ENCODE measurements around the gene MFSD1.

Gene MFSD1

GRCh38 chr3:158801696-158802408, at the start of gene MFSD1:
Gene MFSD1 (plus strand): TSS chr3:158802054. CDS start chr3:158802153, 99 bp downstream.
- TF ChIP-seq MAX (IDR thresholded peaks at IDR 0.05; ENCODE audit: low read depth, low read length) (peak; percentile 99), POLR2A (IDR thresholded peaks at IDR 0.05; ENCODE audit: extremely low read depth, insufficient read length) (peak; percentile 47), MYC (IDR thresholded peaks at IDR 0.05; ENCODE audit: low read depth, low read length) (peak; percentile 79), CTCF (IDR thresholded peaks at IDR 0.05; ENCODE audit: low read depth, low read length) (no peak)
- H3K4me3 ChIP-seq (ENCODE audit: low read depth, low read length), result peak within 1 kb of the TSS; percentile 84

GRCh38 chr3:158753854-158754253, 48.0 kb upstream of the MFSD1 start:
- no peak for DNase-seq (ENCODE audit: low read depth)
- TF ChIP-seq MAX (IDR thresholded peaks at IDR 0.05; ENCODE audit: low read depth, low read length) (no peak), CTCF (IDR thresholded peaks at IDR 0.05; ENCODE audit: low read depth, low read length) (no peak), MYC (IDR thresholded peaks at IDR 0.05; ENCODE audit: low read depth, low read length) (no peak), POLR2A (IDR thresholded peaks at IDR 0.05; ENCODE audit: extremely low read depth, insufficient read length) (no peak)
- no peak overlapping the region for H3K4me3 ChIP-seq (ENCODE audit: low read depth, low read length)

More at GRCh38 chr3:158801696-158802408, at the start of gene MFSD1:
- DNase-seq (ENCODE audit: low read depth), result peak; percentile 93

- TF ChIP-seq POLR2A (IDR thresholded peaks at IDR 0.05; ENCODE audit: extremely low read depth, insufficient read length) (no peak), CTCF (IDR thresholded peaks at IDR 0.05; ENCODE audit: low read depth, low read length) (no peak), MAX (IDR thresholded peaks at IDR 0.05; ENCODE audit: low read depth, low read length) (no peak), MYC (IDR thresholded peaks at IDR 0.05; ENCODE audit: low read depth, low read length) (no peak)
- H3K4me3 ChIP-seq (ENCODE audit: low read depth, low read length), result no peak overlapping the region
- no peak for DNase-seq (ENCODE audit: low read depth)
Observed at GRCh38 chr3:158755421-158755820, 46.4 kb upstream of the MFSD1 start.

- TF ChIP-seq MAX (IDR thresholded peaks at IDR 0.05; ENCODE audit: low read depth, low read length) (no peak), CTCF (IDR thresholded peaks at IDR 0.05; ENCODE audit: low read depth, low read length) (no peak), POLR2A (IDR thresholded peaks at IDR 0.05; ENCODE audit: extremely low read depth, insufficient read length) (no peak), MYC (IDR thresholded peaks at IDR 0.05; ENCODE audit: low read depth, low read length) (no peak)
- no peak for DNase-seq (ENCODE audit: low read depth)
Observed at GRCh38 chr3:158761350-158761749, 40.5 kb upstream of the MFSD1 start.

GRCh38 chr3:158762701-158763100, 39.2 kb upstream of the MFSD1 start:
- TF ChIP-seq POLR2A (IDR thresholded peaks at IDR 0.05; ENCODE audit: extremely low read depth, insufficient read length), result no peak
- no peak for TF ChIP-seq MAX (IDR thresholded peaks at IDR 0.05; ENCODE audit: low read depth, low read length)
- no peak for TF ChIP-seq CTCF (IDR thresholded peaks at IDR 0.05; ENCODE audit: low read depth, low read length)
- no peak overlapping the region for H3K4me3 ChIP-seq (ENCODE audit: low read depth, low read length)
- DNase-seq (ENCODE audit: low read depth), result no peak

More at GRCh38 chr3:158761350-158761749, 40.5 kb upstream of the MFSD1 start:
- no peak overlapping the region for H3K4me3 ChIP-seq (ENCODE audit: low read depth, low read length)
